Parathyroid adenoma (tissue), 2 donors: ENCODE results near the gene TGM4.

Experiments
- H2AFZ ChIP-seq: fragments of 300-600 bp; sonication (generic); one replicate; pipeline ENCODE4 v1.7.0; 2017; ENCODE audit warnings: antibody characterized with exemption, mild to moderate bottlenecking
- H3K27ac ChIP-seq: fragments of 300-600 bp; sonication (generic); one replicate; pipeline ENCODE4 v1.7.0; 2017
- H3K27me3 ChIP-seq: fragments of 300-600 bp; sonication (generic); one replicate; pipeline ENCODE4 v1.7.0; 2017; ENCODE audit warnings: low read length; ENCODE audit not compliant: control insufficient read depth, insufficient read depth
- H3K36me3 ChIP-seq: fragments of 300-600 bp; sonication (generic); one replicate; pipeline ENCODE4 v1.7.0; 2017; ENCODE audit warnings: low read length; ENCODE audit not compliant: control insufficient read depth, insufficient read depth
- H3K4me1 ChIP-seq: fragments of 300-600 bp; sonication (generic); one replicate; pipeline ENCODE4 v1.7.0; 2017; ENCODE audit warnings: control low read depth
- H3K4me2 ChIP-seq: fragments of 300-600 bp; sonication (generic); one replicate; pipeline ENCODE4 v1.7.0; 2017; ENCODE audit warnings: low read length
- H3K4me3 ChIP-seq: fragments of 300-600 bp; sonication (generic); one replicate; pipeline ENCODE4 v1.7.0; 2017; ENCODE audit warnings: low read depth, low read length
- H3K79me2 ChIP-seq: fragments of 300-600 bp; sonication (generic); one replicate; pipeline ENCODE4 v1.7.0; 2017; ENCODE audit warnings: control low read depth
- H3K9ac ChIP-seq: fragments of 300-600 bp; sonication (generic); one replicate; pipeline ENCODE4 v1.7.0; 2017; ENCODE audit warnings: mild to moderate bottlenecking
- H3K9me3 ChIP-seq: fragments of 300-600 bp; sonication (generic); one replicate; pipeline ENCODE4 v1.7.0; 2017; ENCODE audit warnings: low read length; ENCODE audit not compliant: control insufficient read depth
- CTCF ChIP-seq: fragments of 300-600 bp; sonication (generic); IDR thresholded peaks from one replicate; pipeline ENCODE4 v1.7.0; 2017; ENCODE audit warnings: antibody characterized with exemption, mild to moderate bottlenecking
- donor health status: primary hyperparathyroidism.

The TGM4 gene

DNA sequence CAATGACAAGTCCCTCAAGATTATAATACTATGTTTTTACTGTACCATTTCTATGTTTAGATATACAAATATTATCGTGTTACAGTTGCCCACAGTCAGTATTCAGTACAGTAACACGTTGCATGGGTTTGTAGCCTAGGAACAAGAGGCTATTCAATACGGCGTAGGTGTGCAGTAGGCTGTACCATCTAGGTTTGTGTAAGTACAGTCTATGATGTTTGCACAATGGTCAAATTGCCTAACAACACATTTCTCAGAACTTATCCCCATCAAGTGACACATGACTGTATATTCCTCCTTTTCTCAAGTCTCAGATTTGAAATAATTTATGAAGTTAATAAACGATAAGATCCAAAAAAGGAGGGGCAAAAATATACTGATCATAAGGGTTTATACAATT lies 79.9 kb downstream of the TGM4 start:
- H3K9me3 ChIP-seq = no peaks in the 10 kb centered on the region
- no peak overlapping the region for H2AFZ ChIP-seq
- H3K79me2 ChIP-seq = peaks cover 48% of the 10 kb centered on the region
- no peak overlapping the region for H3K4me2 ChIP-seq
- H3K27me3 ChIP-seq = no peaks in the 10 kb centered on the region
- H3K36me3 ChIP-seq = no peaks in the 10 kb centered on the region
- H3K27ac ChIP-seq = no peak overlapping the region
- no peak overlapping the region for H3K9ac ChIP-seq
- TF ChIP-seq CTCF = no peak
- H3K4me1 ChIP-seq = no peaks in the 10 kb centered on the region
- H3K4me3 ChIP-seq = no peak overlapping the region

DNA sequence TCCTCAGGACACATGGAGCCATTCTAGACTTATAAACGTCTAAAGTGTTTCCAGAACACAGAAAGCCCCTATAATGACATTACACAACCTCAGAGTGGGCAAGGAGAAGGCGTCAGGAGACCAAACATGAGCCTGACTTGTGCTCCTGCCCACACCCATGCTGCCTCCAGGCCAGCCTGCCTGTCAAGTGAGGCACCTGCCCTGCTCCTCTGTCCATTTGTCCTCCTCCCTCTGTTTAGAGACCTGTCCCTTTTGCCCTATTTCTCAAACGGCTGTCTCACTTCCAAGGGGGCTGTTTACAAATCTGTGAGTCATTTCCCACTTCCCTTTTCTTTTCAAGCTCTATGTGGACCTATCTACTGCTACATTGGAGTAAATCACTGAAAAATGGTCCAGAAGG lies 80.6 kb downstream of the TGM4 start:
- Histone ChIP-seq H3K27ac (no peak overlapping the region), H3K27me3 (no peaks in the 10 kb centered on the region), H2AFZ (no peak overlapping the region), H3K4me1 (no peaks in the 10 kb centered on the region), H3K79me2 (peaks cover 51% of the 10 kb centered on the region), H3K9me3 (no peaks in the 10 kb centered on the region), H3K4me2 (no peak overlapping the region), H3K36me3 (no peaks in the 10 kb centered on the region), H3K9ac (no peak overlapping the region), H3K4me3 (no peak overlapping the region)
- TF ChIP-seq CTCF = no peak

GRCh38 chr3:44955917-44956316 lies 81.5 kb downstream of the TGM4 start:
- Histone ChIP-seq H3K4me1 (no peaks in the 10 kb centered on the region), H3K4me2 (no peak overlapping the region), H3K27me3 (no peaks in the 10 kb centered on the region), H3K36me3 (no peaks in the 10 kb centered on the region), H3K4me3 (no peak overlapping the region), H3K9ac (no peak overlapping the region), H3K9me3 (no peaks in the 10 kb centered on the region), H3K79me2 (peaks cover 60% of the 10 kb centered on the region), H3K27ac (no peak overlapping the region), H2AFZ (no peak overlapping the region)
- no peak for TF ChIP-seq CTCF

DNA sequence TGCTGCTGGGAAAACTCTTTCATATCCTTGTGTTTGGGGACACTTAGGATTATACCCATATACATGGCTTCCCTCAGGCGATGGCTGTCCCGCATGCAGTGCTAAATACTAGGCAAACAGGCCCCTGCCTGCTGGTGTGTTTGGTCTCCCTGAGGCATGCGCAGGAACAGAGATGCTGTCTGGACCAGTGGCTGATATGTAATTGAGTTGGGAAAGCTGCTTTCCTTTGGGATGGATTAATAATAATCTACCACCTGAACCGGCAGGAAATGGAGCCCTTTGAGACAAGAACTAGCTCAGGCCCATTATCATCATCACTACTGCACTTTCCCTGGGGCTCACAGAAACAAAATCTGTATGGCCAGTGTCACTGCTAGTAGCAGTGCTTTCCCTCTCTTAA lies 83.6 kb downstream of the TGM4 start:
- H3K27me3 ChIP-seq = no peaks in the 10 kb centered on the region
- no peaks in the 10 kb centered on the region for H3K4me1 ChIP-seq
- peaks cover 62% of the 10 kb centered on the region for H3K79me2 ChIP-seq
- no peak overlapping the region for H3K4me2 ChIP-seq
- no peaks in the 10 kb centered on the region for H3K36me3 ChIP-seq
- H3K9ac ChIP-seq = no peak overlapping the region
- H2AFZ ChIP-seq = no peak overlapping the region
- H3K9me3 ChIP-seq = no peaks in the 10 kb centered on the region
- no peak overlapping the region for H3K27ac ChIP-seq
- TF ChIP-seq CTCF = no peak
- no peak overlapping the region for H3K4me3 ChIP-seq

GRCh38 chr3:44958386-44958785 lies 84.0 kb downstream of the TGM4 start:
- no peak for TF ChIP-seq CTCF

More at GRCh38 chr3:44958386-44958785, 84.0 kb downstream of the TGM4 start:
- no peak overlapping the region for H3K4me3 ChIP-seq
- no peaks in the 10 kb centered on the region for H3K27me3 ChIP-seq
- no peak overlapping the region for H3K4me2 ChIP-seq
- H3K27ac ChIP-seq = no peak overlapping the region
- H2AFZ ChIP-seq = no peak overlapping the region
- no peaks in the 10 kb centered on the region for H3K36me3 ChIP-seq
- no peaks in the 10 kb centered on the region for H3K4me1 ChIP-seq
- H3K9me3 ChIP-seq = no peaks in the 10 kb centered on the region
- H3K9ac ChIP-seq = no peak overlapping the region
- H3K79me2 ChIP-seq = peaks cover 66% of the 10 kb centered on the region
